Measurements from ENCODE around the gene EIF4A3. TPM values are rescaled to one million over a fixed set of nuclear protein-coding genes. Genes with fewer than 3 reads are reported as not detected.

The EIF4A3 gene
- total and polyA plus RNA-seq, 12 donors = 16.2 to 51.0 (median 34.3) TPM

DNA sequence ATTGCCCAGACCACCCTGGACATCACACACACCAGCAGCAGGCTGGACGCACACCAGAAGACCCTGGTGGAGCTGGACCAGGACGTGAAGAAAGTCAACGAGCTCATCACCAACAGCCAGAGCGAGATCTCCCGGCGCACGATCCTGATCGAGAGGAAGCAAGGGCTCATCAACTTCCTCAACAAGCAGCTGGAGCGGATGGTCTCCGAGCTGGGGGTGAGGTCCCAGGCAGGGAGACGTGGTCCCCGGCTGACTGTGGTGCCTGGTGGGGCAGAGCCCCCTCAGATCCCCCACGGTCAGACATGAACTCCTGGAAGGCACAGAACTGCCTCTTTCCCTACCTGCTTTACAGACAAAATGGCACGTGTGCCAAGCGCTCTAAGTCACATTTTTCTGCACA lies 62.2 kb downstream of the EIF4A3 start:
- Histone ChIP-seq H3K4me1 (peaks cover 0 to 9% (median 4%) of the 10 kb centered on the region in 9 donors), H3K27ac (no peak overlapping the region), H3K9me3 (no peaks in the 10 kb centered on the region), H3K4me3 (no peak overlapping the region), H3K36me3 (no peaks in the 10 kb centered on the region), H3K27me3 (no peaks in the 10 kb centered on the region)
- TF ChIP-seq, protein P1, sequence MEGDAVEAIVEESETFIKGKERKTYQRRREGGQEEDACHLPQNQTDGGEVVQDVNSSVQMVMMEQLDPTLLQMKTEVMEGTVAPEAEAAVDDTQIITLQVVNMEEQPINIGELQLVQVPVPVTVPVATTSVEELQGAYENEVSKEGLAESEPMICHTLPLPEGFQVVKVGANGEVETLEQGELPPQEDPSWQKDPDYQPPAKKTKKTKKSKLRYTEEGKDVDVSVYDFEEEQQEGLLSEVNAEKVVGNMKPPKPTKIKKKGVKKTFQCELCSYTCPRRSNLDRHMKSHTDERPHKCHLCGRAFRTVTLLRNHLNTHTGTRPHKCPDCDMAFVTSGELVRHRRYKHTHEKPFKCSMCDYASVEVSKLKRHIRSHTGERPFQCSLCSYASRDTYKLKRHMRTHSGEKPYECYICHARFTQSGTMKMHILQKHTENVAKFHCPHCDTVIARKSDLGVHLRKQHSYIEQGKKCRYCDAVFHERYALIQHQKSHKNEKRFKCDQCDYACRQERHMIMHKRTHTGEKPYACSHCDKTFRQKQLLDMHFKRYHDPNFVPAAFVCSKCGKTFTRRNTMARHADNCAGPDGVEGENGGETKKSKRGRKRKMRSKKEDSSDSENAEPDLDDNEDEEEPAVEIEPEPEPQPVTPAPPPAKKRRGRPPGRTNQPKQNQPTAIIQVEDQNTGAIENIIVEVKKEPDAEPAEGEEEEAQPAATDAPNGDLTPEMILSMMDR (IDR thresholded peaks at IDR 0.05) = no peak
- DNase-seq (no peak), ATAC-seq (no peak)
- intact Hi-C loops (cut with DNase I) = loop anchor here in 3 of 10 donors (5.0 kb wide), 1 partner anchor 77 kb away; no protein-coding TSS in a partner anchor
- 86 to 88% methylated on average over 15 of the region's 15 CpGs for WGBS, 2 donors

Small RNA genes lying within 50 kb of the gene (microRNA-seq; reads per million reads assigned to microRNA genes)
- gene MIR1268B = 0 reads per million in 2 donors

Other genes starting within 250 kb of the EIF4A3 start
- gene TBC1D16, start 111.3 kb downstream of the EIF4A3 start, total RNA-seq = 10 to 100 TPM; 13.5 to 23.3 (median 17.7) TPM
- gene TBC1D16, start 111.3 kb downstream of the EIF4A3 start, polyA plus RNA-seq = 1 to 10 TPM; 4.8 to 5.7 TPM
- 1 to 10 TPM; 3.4 to 8.9 (median 6.8) TPM for gene CCDC40, start 110.5 kb downstream of the EIF4A3 start, total RNA-seq
- 1 to 10 TPM; 2.0 to 5.8 TPM for gene CCDC40, start 110.5 kb downstream of the EIF4A3 start, polyA plus RNA-seq
- 10 to 100 TPM; 29.6 to 67.7 (median 52.1) TPM for gene GAA, start 45.5 kb downstream of the EIF4A3 start, total RNA-seq
- gene GAA, start 45.5 kb downstream of the EIF4A3 start, polyA plus RNA-seq = 10 to 100 TPM; 26.4 to 41.0 TPM
- gene CARD14, start 22.9 kb upstream of the EIF4A3 start, total RNA-seq = under 1 TPM in 4 of 10 donors, not detected in 6; 0.11 to 0.33 (median 0.14) TPM
- under 1 TPM; 0.12 to 0.22 TPM for gene CARD14, start 22.9 kb upstream of the EIF4A3 start, polyA plus RNA-seq
- gene SGSH, start 73.2 kb upstream of the EIF4A3 start, total RNA-seq = 10 to 100 TPM in 9 of 10 donors, 1 to 10 TPM in 1; 7.3 to 18.0 (median 14.0) TPM
- 10 to 100 TPM in 1 of 2 donors, 1 to 10 TPM in 1; 10.0 to 21.7 TPM for gene SGSH, start 73.2 kb upstream of the EIF4A3 start, polyA plus RNA-seq
- gene SLC26A11, start 73.3 kb upstream of the EIF4A3 start, total RNA-seq = 1 to 10 TPM; 3.9 to 8.6 (median 5.1) TPM
- gene SLC26A11, start 73.3 kb upstream of the EIF4A3 start, polyA plus RNA-seq = 1 to 10 TPM; 3.0 to 5.6 TPM
- 10 to 100 TPM; 26.0 to 97.0 (median 31.7) TPM for gene RNF213, start 113.7 kb upstream of the EIF4A3 start, total RNA-seq
- gene RNF213, start 113.7 kb upstream of the EIF4A3 start, polyA plus RNA-seq = 10 to 100 TPM; 13.1 to 58.7 TPM

Measured in heart right ventricle (tissue), 16 donors.